ENCODE measurements around the gene PXK.

- TF ChIP-seq EZH2 (IDR thresholded peaks at IDR 0.05; ENCODE audit: low read length) (no peak), CTCF (optimal IDR thresholded peaks at IDR 0.05 in 1 of 3, IDR thresholded peaks at IDR 0.05 in 1 of 3, conservative IDR thresholded peaks at IDR 0.05 in 1 of 3; ENCODE audit: extremely low read depth in 1 of 3, insufficient read depth in 2 of 3, low read length in 3 of 3) (no peak)
These were observed 10.9 kb upstream of the PXK start for GRCh38 chr3:58321791-58322190.

Measured in keratinocyte (primary cell).